Muscle layer of colon (tissue), 2 donors: ENCODE data around the gene HTRA1.
A peak's percentile ranks its signal among the peaks of the same experiment; 100 is the strongest.

Experiments used
- H3K27ac ChIP-seq: one replicate; pipeline ENCODE4 v1.7.0; 2013; ENCODE audit warnings: low read depth, mild to moderate bottlenecking, low read length, moderate library complexity
- H3K27me3 ChIP-seq, 2 donors: one replicate each; pipeline ENCODE4 v1.7.0; 2013; ENCODE audit warnings: low read length in 2 of 2, mild to moderate bottlenecking in 2 of 2; ENCODE audit not compliant: insufficient read depth in 2 of 2, control insufficient read depth in 1 of 2
- H3K36me3 ChIP-seq: one replicate; pipeline ENCODE4 v1.7.0; 2013; ENCODE audit warnings: mild to moderate bottlenecking, low read length; ENCODE audit not compliant: insufficient read depth
- H3K4me1 ChIP-seq: one replicate; pipeline ENCODE4 v1.7.0; 2013; ENCODE audit warnings: mild to moderate bottlenecking, low read length; ENCODE audit not compliant: insufficient read depth
- H3K4me3 ChIP-seq, 2 donors: one replicate each; pipeline ENCODE4 v1.7.0; 2013; ENCODE audit warnings: low read length in 2 of 2, low read depth in 1 of 2, mild to moderate bottlenecking in 1 of 2, moderate library complexity in 1 of 2
- H3K9ac ChIP-seq: one replicate; pipeline ENCODE4 v1.7.0; 2013; ENCODE audit warnings: low read length
- H3K9me3 ChIP-seq: one replicate; pipeline ENCODE4 v1.7.0; 2013; ENCODE audit warnings: mild to moderate bottlenecking, low read length
- donor health status: abdominal sarcoma.
- donor health status: Adenocarcinoma of cecum.

The HTRA1 gene

DNA sequence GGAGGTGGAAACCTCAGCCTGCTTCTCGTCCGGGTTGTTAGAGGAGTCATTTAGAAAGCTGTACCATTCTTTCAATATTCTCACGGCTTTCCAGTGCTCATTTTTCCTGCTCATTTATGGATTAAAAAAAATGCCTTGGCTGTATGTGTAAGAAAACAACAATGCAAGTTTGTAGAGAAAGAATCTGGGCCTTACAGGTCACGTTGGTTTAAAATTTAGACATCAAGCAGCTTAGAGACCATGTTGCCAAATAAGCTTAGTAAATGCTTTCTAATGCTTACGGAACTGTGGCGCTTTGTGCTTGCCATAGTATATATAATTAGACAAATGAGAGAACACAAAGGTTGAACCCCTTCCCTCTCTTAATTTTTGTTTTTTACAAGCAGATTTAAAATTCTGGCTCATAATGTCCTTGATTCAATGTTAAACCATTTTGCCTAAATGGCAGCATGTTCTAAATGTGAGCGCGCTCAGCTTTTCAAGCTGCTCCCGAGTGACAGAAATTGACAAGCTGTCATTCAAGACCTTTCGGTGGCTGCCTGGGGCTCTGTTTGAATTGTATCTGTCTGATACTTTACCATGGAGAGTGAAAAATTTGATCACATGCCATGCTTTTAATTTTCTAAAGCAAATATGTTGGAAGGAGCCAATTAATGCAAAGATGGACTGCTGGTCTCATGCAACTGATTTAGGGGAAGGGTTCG lies 5.8 kb upstream of the HTRA1 start:
- H3K4me1 ChIP-seq, result peaks cover 6% of the 10 kb centered on the region

DNA sequence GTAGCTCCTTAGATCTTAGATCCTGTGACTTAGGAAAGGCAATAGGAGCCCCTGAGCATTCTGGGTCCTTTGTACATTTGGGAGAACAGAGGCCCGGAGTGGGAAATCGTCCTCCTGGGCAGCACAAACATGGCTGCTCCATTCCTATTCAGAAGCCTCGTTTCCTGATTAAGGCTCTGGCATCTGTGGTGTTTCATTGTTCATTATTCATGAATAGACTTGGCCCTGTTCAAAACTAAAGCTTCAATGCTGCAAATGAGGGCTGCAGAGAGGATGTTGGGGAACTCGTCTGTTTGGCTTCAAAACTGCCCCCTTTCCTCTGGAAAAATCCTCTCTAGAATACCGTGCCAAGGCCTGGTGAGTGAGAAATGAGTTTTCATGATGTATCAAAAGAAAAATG lies 3.4 kb upstream of the HTRA1 start:
- no peak overlapping the region for H3K27ac ChIP-seq
- H3K4me3 ChIP-seq, result no peak overlapping the region
- H3K27me3 ChIP-seq, result no peaks in the 10 kb centered on the region
- H3K36me3 ChIP-seq, result no peaks in the 10 kb centered on the region
- peaks cover 8% of the 10 kb centered on the region for H3K4me1 ChIP-seq
- H3K9me3 ChIP-seq, result no peaks in the 10 kb centered on the region
- H3K9ac ChIP-seq, result no peak overlapping the region

More for the DNA sequence above, 5.8 kb upstream of the HTRA1 start:
- no peaks in the 10 kb centered on the region for H3K27me3 ChIP-seq
- H3K9ac ChIP-seq, result no peak overlapping the region
- H3K36me3 ChIP-seq, result no peaks in the 10 kb centered on the region
- H3K9me3 ChIP-seq, result no peaks in the 10 kb centered on the region
- H3K27ac ChIP-seq, result no peak overlapping the region
- H3K4me3 ChIP-seq, result no peak overlapping the region

DNA sequence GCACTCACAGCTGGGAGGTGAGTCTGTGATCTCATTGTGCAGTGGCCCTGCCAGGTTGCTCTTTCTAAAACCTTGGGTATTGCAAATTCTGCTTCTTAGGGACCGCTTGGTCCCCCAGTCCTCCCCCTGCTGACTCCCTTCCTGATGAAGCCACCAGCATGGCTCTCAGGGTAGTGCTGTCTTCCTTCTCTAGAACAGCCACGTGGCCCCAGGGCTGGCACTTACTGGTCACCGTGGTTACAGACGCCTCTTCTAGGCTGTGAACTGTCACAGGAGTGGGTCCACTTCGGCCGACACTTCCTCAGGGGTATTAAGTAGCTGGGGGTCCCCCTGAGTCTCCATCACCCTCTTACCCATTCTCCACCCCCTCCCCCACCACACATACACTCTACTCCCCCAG lies 2.7 kb upstream of the HTRA1 start:
- Histone ChIP-seq H3K27me3 (no peaks in the 10 kb centered on the region), H3K9me3 (no peaks in the 10 kb centered on the region), H3K4me3 (no peak overlapping the region), H3K9ac (no peak overlapping the region), H3K4me1 (peaks cover 13% of the 10 kb centered on the region), H3K36me3 (no peaks in the 10 kb centered on the region), H3K27ac (no peak overlapping the region)

GRCh38 chr10:122459561-122460273 lies 1.6 kb upstream of the HTRA1 start:
- Histone ChIP-seq H3K27ac (no peak overlapping the region), H3K4me3 (no peak overlapping the region), H3K27me3 (no peaks in the 10 kb centered on the region), H3K9ac (no peak overlapping the region), H3K4me1 (peaks cover 20% of the 10 kb centered on the region), H3K36me3 (no peaks in the 10 kb centered on the region), H3K9me3 (no peaks in the 10 kb centered on the region)

DNA sequence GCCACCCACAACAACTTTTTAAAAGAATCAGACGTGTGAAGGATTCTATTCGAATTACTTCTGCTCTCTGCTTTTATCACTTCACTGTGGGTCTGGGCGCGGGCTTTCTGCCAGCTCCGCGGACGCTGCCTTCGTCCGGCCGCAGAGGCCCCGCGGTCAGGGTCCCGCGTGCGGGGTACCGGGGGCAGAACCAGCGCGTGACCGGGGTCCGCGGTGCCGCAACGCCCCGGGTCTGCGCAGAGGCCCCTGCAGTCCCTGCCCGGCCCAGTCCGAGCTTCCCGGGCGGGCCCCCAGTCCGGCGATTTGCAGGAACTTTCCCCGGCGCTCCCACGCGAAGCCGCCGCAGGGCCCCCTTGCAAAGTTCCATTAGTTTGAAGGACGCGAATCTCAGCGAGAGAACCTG lies 461 bp upstream of the HTRA1 start:
- peak overlapping the region; percentile 58 to 72 for H3K4me3 ChIP-seq

GRCh38 chr10:122461729-122462532 lies 578 bp downstream of the HTRA1 start:
- no peaks in the 10 kb centered on the region for H3K27me3 ChIP-seq
- H3K27ac ChIP-seq, result peak overlapping the region; percentile 77
- H3K9ac ChIP-seq, result peak overlapping the region; percentile 75
- no peaks in the 10 kb centered on the region for H3K36me3 ChIP-seq
- no peaks in the 10 kb centered on the region for H3K9me3 ChIP-seq
- H3K4me3 ChIP-seq, result peak overlapping the region; percentile 58 to 80
- peaks cover 20% of the 10 kb centered on the region for H3K4me1 ChIP-seq

More for the DNA sequence above, 461 bp upstream of the HTRA1 start:
- no peaks in the 10 kb centered on the region for H3K9me3 ChIP-seq
- no peaks in the 10 kb centered on the region for H3K27me3 ChIP-seq
- H3K4me1 ChIP-seq, result peaks cover 20% of the 10 kb centered on the region
- H3K36me3 ChIP-seq, result no peaks in the 10 kb centered on the region
- peak overlapping the region; percentile 92 for H3K27ac ChIP-seq
- H3K9ac ChIP-seq, result no peak overlapping the region

GRCh38 chr10:122462533-122463465 lies 1.4 kb downstream of the HTRA1 start:
- peak overlapping the region; percentile 75 for H3K9ac ChIP-seq
- peak overlapping the region; percentile 58 to 80 for H3K4me3 ChIP-seq
- peak overlapping the region; percentile 77 for H3K27ac ChIP-seq
- no peaks in the 10 kb centered on the region for H3K36me3 ChIP-seq
- H3K9me3 ChIP-seq, result no peaks in the 10 kb centered on the region
- H3K4me1 ChIP-seq, result peaks cover 20% of the 10 kb centered on the region
- H3K27me3 ChIP-seq, result no peaks in the 10 kb centered on the region

DNA sequence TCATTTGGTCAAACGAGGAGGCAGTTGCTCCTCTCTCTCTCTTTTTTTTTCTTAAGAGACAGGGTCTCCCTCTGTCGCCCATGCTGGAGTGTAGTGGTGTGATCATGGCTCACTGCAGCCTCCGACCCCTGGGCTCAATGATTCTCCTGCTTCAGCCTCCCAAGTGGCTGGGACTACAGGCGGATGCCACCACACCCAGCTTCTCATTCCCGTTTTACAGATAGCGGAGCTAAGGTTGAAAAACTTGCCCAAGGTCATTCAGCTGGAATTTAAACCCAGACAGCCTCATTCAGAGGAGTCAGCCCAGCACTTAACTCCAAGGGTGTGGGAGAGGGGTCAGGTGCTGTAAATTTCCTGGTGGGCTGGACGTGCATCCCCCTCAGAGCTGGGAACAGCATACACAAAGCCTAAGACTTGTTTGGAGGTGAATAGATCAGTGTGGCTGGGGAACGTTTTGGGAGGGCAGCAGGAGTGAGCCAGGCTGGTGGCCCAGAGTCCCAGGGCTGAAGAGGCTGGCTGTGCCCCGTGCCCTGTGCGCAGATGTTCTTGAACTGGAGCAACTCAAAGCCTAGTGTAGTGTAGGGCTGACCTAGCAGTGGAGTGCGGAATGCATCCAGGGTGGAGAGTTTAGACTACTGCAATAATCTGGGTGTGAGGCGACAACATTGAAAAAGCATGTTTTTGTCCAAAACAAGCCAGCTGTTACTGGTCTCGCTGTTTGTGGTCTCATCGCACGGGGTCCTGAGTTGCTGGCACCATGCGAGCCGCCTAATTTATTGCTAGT lies 2.3 kb downstream of the HTRA1 start:
- H3K27ac ChIP-seq, result peak overlapping the region; percentile 77
- H3K36me3 ChIP-seq, result no peaks in the 10 kb centered on the region
- H3K4me1 ChIP-seq, result peaks cover 24% of the 10 kb centered on the region
- H3K9me3 ChIP-seq, result no peaks in the 10 kb centered on the region
- peak overlapping the region in 1 of 2 donors; percentile 80 for H3K4me3 ChIP-seq
- H3K27me3 ChIP-seq, result no peaks in the 10 kb centered on the region
- peak overlapping the region; percentile 75 for H3K9ac ChIP-seq

DNA sequence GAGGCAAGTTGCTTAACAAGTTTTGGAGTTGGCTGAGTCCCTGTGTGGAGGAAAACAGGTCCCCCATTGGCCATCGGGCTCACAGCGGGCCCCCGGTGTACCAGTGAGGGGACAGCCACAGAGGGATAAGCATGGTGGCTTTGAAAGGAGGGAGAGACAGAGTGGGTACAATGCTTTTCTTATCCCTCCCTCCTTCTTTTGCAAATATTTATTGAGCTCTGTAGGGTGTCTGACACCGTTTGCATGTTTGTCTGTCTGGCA lies 2.8 kb downstream of the HTRA1 start:
- peak overlapping the region in 1 of 2 donors; percentile 13 for H3K4me3 ChIP-seq
- peaks cover 29% of the 10 kb centered on the region for H3K4me1 ChIP-seq
- H3K9ac ChIP-seq, result no peak overlapping the region
- no peaks in the 10 kb centered on the region for H3K27me3 ChIP-seq
- no peaks in the 10 kb centered on the region for H3K9me3 ChIP-seq
- no peaks in the 10 kb centered on the region for H3K36me3 ChIP-seq
- no peak overlapping the region for H3K27ac ChIP-seq

GRCh38 chr10:122464586-122464985 lies 3.2 kb downstream of the HTRA1 start:
- Histone ChIP-seq H3K9ac (no peak overlapping the region), H3K27me3 (no peaks in the 10 kb centered on the region), H3K9me3 (no peaks in the 10 kb centered on the region), H3K4me1 (peaks cover 33% of the 10 kb centered on the region), H3K27ac (no peak overlapping the region), H3K4me3 (no peak overlapping the region), H3K36me3 (no peaks in the 10 kb centered on the region)
